Mesendoderm (in vitro differentiated cells): ENCODE data around the gene C9orf43.

ENCODE experiments used
- DNase-seq: peaks from one replicate; pipeline ENCODE4 v3.0.0; 2013
- H2AK5ac ChIP-seq: 2 replicates; pipeline ENCODE4 v1.6.1; 2013; ENCODE audit warnings: low read length, inconsistent platforms
- H2BK120ac ChIP-seq: 2 replicates; pipeline ENCODE4 v1.6.1; 2013; ENCODE audit warnings: low read depth, mild to moderate bottlenecking, low read length, moderate library complexity, mixed read lengths
- H2BK15ac ChIP-seq: replicated peaks from 2 replicates; pipeline ENCODE4 v1.6.1; 2013; ENCODE audit warnings: low read depth, mild to moderate bottlenecking, moderate library complexity
- H2BK5ac ChIP-seq: 2 replicates; pipeline ENCODE4 v1.6.1; 2013; ENCODE audit warnings: low read length, inconsistent platforms
- H3K18ac ChIP-seq: 2 replicates; pipeline ENCODE4 v1.6.1; 2013; ENCODE audit warnings: mild to moderate bottlenecking, low read length, mixed read lengths
- H3K23ac ChIP-seq: one replicate; pipeline ENCODE4 v1.6.1; 2013; ENCODE audit warnings: low read length
- H3K27ac ChIP-seq: 2 replicates; pipeline ENCODE4 v1.5.1; 2013; ENCODE audit warnings: low read depth, mild to moderate bottlenecking, inconsistent platforms, low read length, moderate library complexity
- H3K27me3 ChIP-seq: 2 replicates; pipeline ENCODE4 v1.6.1; 2013; ENCODE audit warnings: low read length, control low read depth, mild to moderate bottlenecking, inconsistent platforms; ENCODE audit not compliant: insufficient read depth, poor library complexity
- H3K36me3 ChIP-seq: 2 replicates; pipeline ENCODE4 v1.6.1; 2013; ENCODE audit warnings: low read length, inconsistent platforms; ENCODE audit not compliant: control insufficient read depth, insufficient read depth
- H3K4ac ChIP-seq: one replicate; pipeline ENCODE4 v1.6.1; 2013; ENCODE audit warnings: low read depth, mild to moderate bottlenecking, low read length, moderate library complexity
- H3K4me1 ChIP-seq: 2 replicates; pipeline ENCODE4 v1.6.1; 2013; ENCODE audit warnings: low read depth, low read length, inconsistent platforms; ENCODE audit not compliant: control insufficient read depth
- H3K4me2 ChIP-seq: 2 replicates; pipeline ENCODE4 v1.6.1; 2013; ENCODE audit warnings: low read length
- H3K4me3 ChIP-seq: 2 replicates; pipeline ENCODE4 v1.5.1; 2013; ENCODE audit warnings: mild to moderate bottlenecking, low read length
- H3K56ac ChIP-seq: one replicate; pipeline ENCODE4 v1.6.1; 2013; ENCODE audit warnings: low read length
- H3K79me1 ChIP-seq: 2 replicates; pipeline ENCODE4 v1.6.1; 2013; ENCODE audit warnings: low read length, inconsistent platforms
- H3K79me2 ChIP-seq: 2 replicates; pipeline ENCODE4 v1.6.1; 2013; ENCODE audit warnings: mild to moderate bottlenecking, low read length; ENCODE audit not compliant: control insufficient read depth, insufficient read depth
- H3K9ac ChIP-seq: 2 replicates; pipeline ENCODE4 v1.6.1; 2013; ENCODE audit warnings: low read length, inconsistent platforms
- H4K5ac ChIP-seq: one replicate; pipeline ENCODE4 v1.6.1; 2013; ENCODE audit warnings: low read length
- H4K8ac ChIP-seq: one replicate; pipeline ENCODE4 v1.6.1; 2013; ENCODE audit warnings: low read depth, mild to moderate bottlenecking, control low read depth, low read length, moderate library complexity
- WGBS: extraction: QIAGEN DNeasy Blood & Tissue Kit; methylation state at CpG from one replicate; pipeline ENCODE4 v1.1.7; 2013; ENCODE audit warnings: low lambda C conversion rate, missing lambda C conversion rate; ENCODE audit not compliant: insufficient coverage; ENCODE audit errors: extremely low coverage; 5-methylcytosine and 5-hydroxymethylcytosine counted together

The C9orf43 gene

DNA sequence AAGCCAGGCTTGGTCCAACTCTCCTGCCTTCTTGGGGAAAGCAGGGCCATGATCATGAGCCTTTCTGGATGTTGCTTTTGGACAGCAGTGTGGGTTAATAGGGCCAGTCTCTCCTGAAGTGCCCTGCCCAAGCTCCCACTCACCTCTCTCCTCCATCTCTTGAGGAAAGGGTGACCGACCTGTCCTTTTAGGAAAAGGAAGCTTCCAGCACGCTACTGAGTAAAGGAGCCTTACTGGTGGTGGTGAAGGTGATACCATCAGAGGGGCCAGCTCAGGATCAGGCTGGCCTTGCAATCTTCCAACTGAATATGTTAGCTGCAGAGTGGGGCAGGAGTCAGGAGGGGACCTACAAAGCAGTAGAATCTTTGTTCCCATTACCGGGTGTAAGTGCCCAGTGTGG lies 50.7 kb downstream of the C9orf43 start:
- Histone ChIP-seq H3K18ac (no peak overlapping the region), H2BK120ac (no peak overlapping the region), H3K56ac (no peak overlapping the region), H3K4me1 (peaks cover under 1% of the 10 kb centered on the region), H3K4me2 (no peak overlapping the region), H4K8ac (no peak overlapping the region), H4K5ac (no peak overlapping the region), H3K27me3 (peaks cover 4% of the 10 kb centered on the region), H2BK15ac (no peak overlapping the region), H3K4me3 (no peak overlapping the region), H3K4ac (no peak overlapping the region), H2BK5ac (no peak overlapping the region), H3K23ac (no peak overlapping the region), H3K27ac (no peak overlapping the region), H3K36me3 (no peaks in the 10 kb centered on the region), H3K9ac (no peak overlapping the region), H2AK5ac (no peak overlapping the region), H3K79me1 (no peaks in the 10 kb centered on the region), H3K79me2 (no peaks in the 10 kb centered on the region)
- DNase-seq, result no peak
- no CpG with 5 or more reads among the region's 3 CpGs for WGBS

DNA sequence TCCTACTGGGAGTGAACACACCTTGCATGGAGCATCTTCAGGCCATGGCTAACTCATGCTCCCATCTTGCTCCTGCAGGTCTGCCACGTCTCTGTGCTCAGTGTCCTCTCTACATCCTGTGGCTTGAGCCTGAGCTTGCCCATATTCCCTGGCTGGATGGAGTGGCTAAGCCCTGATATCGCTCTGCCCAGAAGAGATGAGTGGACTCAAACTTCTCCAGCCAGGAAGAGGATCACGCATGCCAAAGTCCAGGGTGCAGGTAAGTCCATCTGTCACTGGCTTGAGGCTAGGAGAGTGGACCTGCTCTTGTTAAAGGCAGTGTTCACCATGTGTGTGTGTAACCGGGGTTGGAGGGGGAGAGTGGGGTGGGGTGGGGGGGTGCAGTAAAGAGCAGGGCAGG lies 51.4 kb downstream of the C9orf43 start:
- H3K9ac ChIP-seq, result no peak overlapping the region
- no peaks in the 10 kb centered on the region for H3K79me1 ChIP-seq
- no peak overlapping the region for H3K18ac ChIP-seq
- no peak overlapping the region for H3K4me2 ChIP-seq
- no peak overlapping the region for H2BK15ac ChIP-seq
- no peak overlapping the region for H3K23ac ChIP-seq
- no peak overlapping the region for H3K56ac ChIP-seq
- H3K4ac ChIP-seq, result no peak overlapping the region
- H3K27me3 ChIP-seq, result peaks cover 4% of the 10 kb centered on the region
- DNase-seq, result no peak
- H3K4me3 ChIP-seq, result no peak overlapping the region
- no peak overlapping the region for H2BK5ac ChIP-seq
- no peaks in the 10 kb centered on the region for H3K79me2 ChIP-seq
- no peak overlapping the region for H2AK5ac ChIP-seq
- no peak overlapping the region for H3K27ac ChIP-seq
- H3K36me3 ChIP-seq, result no peaks in the 10 kb centered on the region
- H4K5ac ChIP-seq, result no peak overlapping the region
- WGBS, result no CpG with 5 or more reads among the region's 4 CpGs
- no peak overlapping the region for H2BK120ac ChIP-seq
- H4K8ac ChIP-seq, result no peak overlapping the region
- no peaks in the 10 kb centered on the region for H3K4me1 ChIP-seq

DNA sequence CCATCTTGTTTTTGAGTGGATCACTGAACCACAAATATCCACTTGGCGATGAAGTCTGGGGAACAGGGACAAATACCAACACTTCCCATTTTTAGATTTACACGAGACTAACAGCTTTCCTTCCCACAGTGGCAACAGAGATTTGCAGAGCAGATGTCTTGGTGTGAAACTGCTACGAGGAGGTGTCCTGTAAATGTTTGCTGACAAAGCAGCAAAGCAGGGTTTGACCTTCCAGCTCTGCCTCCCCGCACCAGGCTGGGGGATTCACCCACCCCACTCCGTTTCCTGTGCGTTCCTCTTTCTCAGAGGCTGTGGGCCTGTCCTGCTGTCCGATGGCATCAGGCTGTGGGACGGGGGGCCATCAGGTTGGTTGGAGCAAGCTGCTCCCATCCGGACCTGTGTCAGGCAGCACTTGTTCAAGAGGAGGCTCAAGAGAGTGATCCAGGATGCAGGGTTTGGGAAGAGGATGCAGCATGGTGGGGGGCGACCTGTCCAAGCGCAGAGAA lies 52.3 kb downstream of the C9orf43 start:
- no peaks in the 10 kb centered on the region for H3K4me1 ChIP-seq
- no peak overlapping the region for H3K9ac ChIP-seq
- no peak overlapping the region for H3K27ac ChIP-seq
- H3K4me3 ChIP-seq, result no peak overlapping the region
- no peaks in the 10 kb centered on the region for H3K36me3 ChIP-seq
- DNase-seq, result no peak
- H4K8ac ChIP-seq, result no peak overlapping the region
- no peak overlapping the region for H2BK15ac ChIP-seq
- no peak overlapping the region for H4K5ac ChIP-seq
- H3K56ac ChIP-seq, result no peak overlapping the region
- peaks cover 4% of the 10 kb centered on the region for H3K27me3 ChIP-seq
- H3K4me2 ChIP-seq, result no peak overlapping the region
- no peak overlapping the region for H3K18ac ChIP-seq
- no peak overlapping the region for H2AK5ac ChIP-seq
- WGBS, result no CpG with 5 or more reads among the region's 11 CpGs
- no peak overlapping the region for H3K4ac ChIP-seq
- no peak overlapping the region for H2BK120ac ChIP-seq
- H3K79me1 ChIP-seq, result no peaks in the 10 kb centered on the region
- no peak overlapping the region for H2BK5ac ChIP-seq
- H3K23ac ChIP-seq, result no peak overlapping the region
- H3K79me2 ChIP-seq, result no peaks in the 10 kb centered on the region

DNA sequence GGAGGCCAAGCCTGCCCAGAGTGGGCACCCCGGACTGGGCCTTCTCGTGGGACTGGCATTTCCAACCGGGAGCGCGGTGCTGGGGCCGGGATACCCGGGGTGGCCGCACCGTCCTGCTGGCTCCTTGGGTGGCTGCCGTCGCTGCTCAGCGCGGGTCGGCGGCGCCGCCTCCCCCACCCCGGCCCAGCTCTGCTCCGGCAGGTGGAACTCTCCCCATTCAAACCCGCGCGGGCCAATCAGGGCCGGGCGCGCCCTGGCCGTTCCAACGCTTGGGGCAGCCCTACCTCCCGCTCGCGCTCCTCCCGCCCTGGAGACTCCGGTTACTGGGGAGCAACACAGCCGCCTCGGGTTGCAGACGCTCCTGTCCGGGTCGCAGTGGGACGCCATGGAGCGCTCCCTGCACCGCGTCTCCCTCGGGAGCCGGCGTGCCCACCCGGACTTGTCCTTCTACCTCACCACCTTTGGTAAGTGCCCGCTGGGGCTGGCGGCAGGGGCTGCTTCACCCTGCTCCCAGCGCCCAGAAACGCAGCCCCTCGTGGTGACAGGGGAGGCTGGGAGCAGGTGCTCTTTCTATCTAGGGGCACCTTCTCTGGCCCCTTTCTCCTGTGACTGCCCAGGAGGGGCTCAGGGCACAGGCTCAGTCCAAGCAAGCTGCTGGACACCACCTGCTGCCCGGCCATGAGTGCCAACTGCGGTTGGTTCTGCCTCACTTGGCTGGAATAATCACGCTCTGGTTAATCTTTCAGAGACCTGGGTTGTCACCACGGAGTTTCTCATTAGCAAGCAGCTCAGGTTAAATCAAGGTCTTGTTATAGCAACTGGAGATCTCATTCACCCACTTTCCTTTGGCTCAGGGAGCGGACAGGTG lies 53.1 kb downstream of the C9orf43 start, which contains the start of gene RGS3:
TSS of gene RGS3 (plus strand) at position 310 of the 868 bp plus-strand sequence. CDS start at position 386, 76 bp downstream.
- Histone ChIP-seq H3K4me1 (no peaks in the 10 kb centered on the region), H3K79me1 (no peaks in the 10 kb centered on the region), H3K56ac (peak within 1 kb of the TSS; percentile 77), H3K4me3 (peak within 1 kb of the TSS; percentile 7), H3K4me2 (peak within 1 kb of the TSS; percentile 69), H3K27ac (no peak within 1 kb of the TSS), H3K9ac (peak within 1 kb of the TSS; percentile 60), H3K18ac (no peak within 1 kb of the TSS), H3K4ac (no peak within 1 kb of the TSS), H2BK5ac (no peak within 1 kb of the TSS), H4K5ac (no peak within 1 kb of the TSS), H3K36me3 (no peaks in the 10 kb centered on the region), H2BK15ac (no peak within 1 kb of the TSS), H3K79me2 (no peaks in the 10 kb centered on the region), H3K27me3 (peaks cover 4% of the 10 kb centered on the region), H2BK120ac (no peak within 1 kb of the TSS), H2AK5ac (no peak within 1 kb of the TSS), H4K8ac (no peak within 1 kb of the TSS), H3K23ac (no peak within 1 kb of the TSS)
- peak; percentile 64 for DNase-seq
- no CpG with 5 or more reads among the region's 55 CpGs for WGBS

DNA sequence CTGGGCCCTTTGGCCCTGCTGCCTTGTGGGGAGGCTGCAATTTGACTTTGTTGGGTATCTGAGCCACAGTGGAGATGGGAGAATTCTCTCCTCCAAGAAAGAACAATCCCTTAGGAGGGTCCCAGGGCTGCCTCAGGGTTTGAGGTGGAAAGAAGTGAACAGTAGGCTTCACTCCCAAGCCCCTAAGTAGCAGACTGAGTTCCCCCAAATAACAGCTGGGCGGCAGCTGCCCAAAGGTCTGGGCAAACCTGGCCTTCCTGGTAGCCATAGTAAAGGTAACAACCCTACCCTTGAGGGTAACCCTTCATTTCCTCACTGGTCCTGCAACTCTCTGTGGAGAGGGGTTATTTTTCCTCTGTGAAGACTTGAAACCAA lies 53.7 kb downstream of the C9orf43 start:
- WGBS, result no CpG with 5 or more reads among the region's 1 CpG

More for the DNA sequence above, 53.7 kb downstream of the C9orf43 start:
- H2AK5ac ChIP-seq, result no peak overlapping the region
- H3K36me3 ChIP-seq, result no peaks in the 10 kb centered on the region
- H3K79me1 ChIP-seq, result no peaks in the 10 kb centered on the region
- H3K4ac ChIP-seq, result no peak overlapping the region
- H4K8ac ChIP-seq, result no peak overlapping the region
- H2BK120ac ChIP-seq, result no peak overlapping the region
- H3K27me3 ChIP-seq, result peaks cover 4% of the 10 kb centered on the region
- no peaks in the 10 kb centered on the region for H3K79me2 ChIP-seq
- DNase-seq, result no peak
- H3K4me2 ChIP-seq, result no peak overlapping the region
- H3K4me3 ChIP-seq, result no peak overlapping the region
- H4K5ac ChIP-seq, result no peak overlapping the region
- no peaks in the 10 kb centered on the region for H3K4me1 ChIP-seq
- no peak overlapping the region for H3K18ac ChIP-seq
- H3K9ac ChIP-seq, result no peak overlapping the region
- no peak overlapping the region for H3K56ac ChIP-seq
- H3K27ac ChIP-seq, result no peak overlapping the region
- H3K23ac ChIP-seq, result no peak overlapping the region
- H2BK15ac ChIP-seq, result no peak overlapping the region
- H2BK5ac ChIP-seq, result no peak overlapping the region
